Fibroblast of skin of back (primary cell): Measurements from ENCODE around the gene FES.

Source experiments
- DNase-seq: peaks from one replicate; pipeline ENCODE4 v3.0.0-alpha.2; 2013

The FES gene

GRCh38 chr15:90933301-90933700 lies 49.0 kb downstream of the FES start:
- DNase-seq = no peak

DNA sequence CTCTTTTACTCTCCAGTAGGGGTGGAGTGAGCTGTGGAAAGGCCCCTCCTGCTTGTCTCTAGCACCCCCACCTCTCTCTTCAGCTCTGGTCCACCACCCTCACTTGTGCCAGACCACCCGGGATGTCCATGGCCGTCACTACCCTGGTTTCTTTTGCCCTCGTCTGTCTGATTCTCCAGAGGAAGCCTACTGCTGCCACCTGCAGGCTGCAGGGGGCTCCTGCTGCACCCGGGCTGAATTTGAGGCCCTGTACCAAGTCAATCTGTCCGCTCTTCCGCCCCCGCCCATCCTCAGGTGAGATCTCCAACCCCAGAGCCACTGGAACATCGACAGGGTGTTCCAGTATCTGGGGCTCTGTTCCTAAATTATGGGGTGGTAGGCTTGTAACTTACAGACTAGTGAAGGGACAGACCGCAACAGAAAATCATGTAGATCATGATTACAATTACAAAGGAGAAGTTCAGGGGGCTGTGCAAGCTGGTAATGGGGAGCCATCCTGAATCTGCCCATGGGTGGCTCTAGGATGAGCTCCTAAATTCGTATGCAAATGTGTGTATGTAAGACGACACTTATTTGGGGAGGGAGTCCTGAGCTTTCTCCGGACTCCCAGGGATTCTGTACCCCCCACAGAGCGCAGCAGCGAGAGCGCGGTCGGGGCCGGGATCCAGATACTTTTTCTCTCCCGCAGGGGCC lies 50.1 kb downstream of the FES start:
- peak; percentile 81 for DNase-seq

DNA sequence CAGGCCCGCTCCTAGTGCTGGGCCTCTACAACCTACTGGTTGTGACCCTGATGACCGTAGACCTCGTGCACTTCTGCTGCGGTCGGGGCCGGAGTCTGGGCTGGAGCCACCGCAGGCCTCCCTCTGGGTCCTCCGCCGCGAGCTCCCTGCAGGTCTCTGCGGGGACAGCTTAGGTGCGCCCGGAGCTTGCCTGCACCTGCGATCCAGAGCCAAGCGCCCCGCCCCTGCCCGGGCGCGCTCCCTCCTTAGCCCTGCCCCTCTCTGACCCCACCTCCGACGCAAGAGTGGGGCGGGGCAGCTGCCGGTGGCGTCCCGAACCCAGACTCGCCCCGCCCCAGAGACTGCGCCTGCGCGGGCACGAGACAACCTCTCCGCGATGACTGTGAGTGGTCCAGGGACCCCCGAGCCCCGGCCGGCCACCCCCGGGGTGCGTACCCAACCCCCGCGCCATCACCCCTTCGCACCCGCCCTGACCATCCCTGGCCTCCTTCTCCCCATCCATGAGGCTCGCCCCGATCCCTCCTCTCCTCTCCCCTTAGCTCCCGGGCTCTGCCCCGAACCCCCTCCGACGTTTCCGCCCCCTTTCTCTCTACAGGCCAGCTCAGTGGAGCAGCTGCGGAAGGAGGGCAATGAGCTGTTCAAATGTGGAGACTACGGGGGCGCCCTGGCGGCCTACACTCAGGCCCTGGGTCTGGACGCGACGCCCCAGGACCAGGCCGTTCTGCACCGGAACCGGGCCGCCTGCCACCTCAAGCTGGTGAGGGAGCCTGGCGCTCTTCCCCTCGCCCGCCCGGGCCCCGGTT lies 50.8 kb downstream of the FES start, which contains the start of gene UNC45A:
Gene UNC45A, plus strand, starts transcription at position 337 of the 803 bp plus-strand sequence. Its CDS starts 40 bp downstream, at position 377.
- peak; percentile 85 for DNase-seq

GRCh38 chr15:90936823-90937222 lies 52.5 kb downstream of the FES start:
- no peak for DNase-seq

DNA sequence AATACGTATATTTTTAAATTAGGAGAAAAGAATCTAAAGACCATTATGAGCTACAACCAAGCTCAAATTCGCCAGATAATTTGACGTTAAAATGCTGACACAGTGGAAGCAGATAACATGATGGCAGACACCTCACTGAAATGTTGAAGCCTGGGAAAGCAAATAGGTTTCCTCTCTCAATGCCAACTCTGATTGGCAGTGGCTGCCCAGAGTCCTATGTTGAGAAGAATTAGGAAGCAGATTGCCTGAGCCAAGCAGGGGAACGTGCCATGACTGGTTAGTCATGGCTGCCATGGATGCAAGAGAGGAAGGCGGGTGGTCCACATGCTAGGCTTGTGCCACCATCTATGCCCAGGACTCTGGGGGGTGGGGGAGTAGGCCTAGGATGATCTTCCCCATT lies 54.0 kb downstream of the FES start:
- no peak for DNase-seq

- DNase-seq = no peak
Measured at GRCh38 chr15:90939756-90940155, 55.5 kb downstream of the FES start.

DNA sequence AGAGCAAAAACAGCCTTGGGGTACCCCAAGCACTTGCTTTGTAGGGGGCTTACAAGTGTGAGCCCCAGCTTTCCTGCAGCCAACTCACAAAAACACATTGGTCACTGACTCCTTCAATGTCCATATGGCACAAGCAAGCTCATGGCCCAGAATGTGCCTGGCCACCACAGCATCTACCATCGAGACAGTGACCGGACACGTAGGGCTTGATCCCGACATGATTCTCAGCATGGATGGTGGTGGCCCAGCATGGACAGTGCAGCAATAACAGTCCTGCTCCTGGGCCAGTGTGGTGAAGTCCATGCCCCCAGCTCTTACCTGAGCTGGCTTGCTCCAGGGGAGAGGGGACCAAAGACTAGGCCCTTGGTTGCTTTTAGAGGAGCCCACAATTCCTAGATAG lies 56.7 kb downstream of the FES start:
- DNase-seq = no peak

GRCh38 chr15:90942354-90943120 lies 58.2 kb downstream of the FES start:
- DNase-seq = no peak

DNA sequence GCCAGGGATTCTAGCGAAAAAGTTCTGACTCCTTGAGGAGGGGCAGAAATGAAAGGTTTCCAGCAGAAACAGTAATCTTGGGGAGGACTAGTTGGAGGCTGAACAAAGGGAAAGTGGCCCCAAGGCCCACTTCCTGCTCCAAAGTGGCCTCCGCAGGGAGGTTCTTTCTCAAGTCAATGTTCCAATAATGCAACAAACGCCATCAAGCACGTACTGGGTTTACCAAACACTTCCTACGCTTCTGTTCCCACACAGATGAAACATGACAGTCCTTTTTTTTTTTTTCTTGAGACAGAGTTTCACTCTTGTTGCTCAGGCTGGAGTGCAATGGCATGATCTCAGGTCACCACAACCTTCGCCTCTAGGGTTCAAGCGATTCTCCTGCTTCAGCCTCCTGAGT lies 60.8 kb downstream of the FES start:
- no peak for DNase-seq
